SK-MEL-5 (cell line): ENCODE data around the gene ACAD8. TPM values are rescaled to one million over a fixed set of nuclear protein-coding genes. Genes with fewer than 3 reads are reported as not detected.
"Not testable (repeated sequence)": the region's sequence is repeated elsewhere in the genome, so short reads cannot be mapped to it uniquely, and the experiment has no call there.

Experiments
- DNase-seq: peaks from one replicate; pipeline ENCODE4 v3.0.0-alpha.2; 2016; ENCODE audit warnings: low read depth, low spot score
- in situ Hi-C: cut with HindIII; loops from 2 replicates; pipeline ENCODE4 v1.10.0; 2016; ENCODE audit warnings: low sequenced_read_pairs, high pct_unique_total_duplicates, low pct_unique_long_range_greater_than_20kb
- total RNA-seq: library from RNA; depleted of rRNA; stranded (reverse); fragments of >200 nt; shearing (Covaris generic); gene quantifications from 2 replicates; pipeline ENCODE4 v1.2.3, GENCODE V29; 2014

ACAD8 gene
- total RNA-seq, 1 experiment from 2014 or later, result 14.5 TPM

DNA sequence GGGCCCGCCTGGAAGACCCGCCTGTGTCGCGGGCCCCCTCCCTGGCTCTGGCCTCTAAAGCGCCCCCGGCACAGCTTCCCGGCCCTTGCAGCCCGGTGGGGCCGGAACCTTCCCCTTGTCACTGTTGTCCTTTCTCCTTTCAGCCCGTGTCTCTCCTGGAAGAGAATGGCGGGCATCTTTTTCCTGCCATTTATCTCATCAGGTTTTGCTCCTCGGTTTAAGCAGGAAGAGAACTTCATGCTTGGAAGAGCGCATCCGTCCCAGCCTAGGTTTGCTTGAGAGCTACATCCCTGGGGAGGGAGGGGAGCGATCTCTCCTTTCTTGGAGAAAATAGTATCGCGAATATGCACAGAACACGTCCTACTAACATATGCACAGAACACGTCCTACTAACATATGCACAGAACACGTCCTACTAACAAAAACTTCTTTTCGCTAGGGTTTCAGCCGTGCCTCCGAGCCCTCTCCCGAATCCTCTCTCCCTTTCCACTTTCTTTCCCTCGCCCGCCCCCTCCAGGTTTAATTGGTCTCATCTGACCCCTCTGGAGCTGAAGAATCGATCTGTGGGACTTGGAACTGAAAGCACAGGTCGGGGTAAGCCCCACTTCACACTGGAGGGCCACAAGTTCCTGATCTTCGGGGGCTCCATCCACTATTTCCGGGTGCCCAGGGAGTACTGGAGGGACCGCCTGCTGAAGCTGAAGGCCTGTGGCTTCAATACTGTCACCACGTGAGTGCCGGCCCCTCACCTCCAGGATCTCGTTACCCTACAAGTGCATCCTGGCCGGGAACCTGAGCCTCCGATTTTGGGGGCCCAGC, 24.0 kb downstream of the ACAD8 start:
- no peak for DNase-seq
- in situ Hi-C loops, result no loop called here

- in situ Hi-C loops, result no loop called here
- no peak for DNase-seq
These were observed 25.0 kb downstream of the ACAD8 start for GRCh38 chr11:134278356-134278755.

DNA sequence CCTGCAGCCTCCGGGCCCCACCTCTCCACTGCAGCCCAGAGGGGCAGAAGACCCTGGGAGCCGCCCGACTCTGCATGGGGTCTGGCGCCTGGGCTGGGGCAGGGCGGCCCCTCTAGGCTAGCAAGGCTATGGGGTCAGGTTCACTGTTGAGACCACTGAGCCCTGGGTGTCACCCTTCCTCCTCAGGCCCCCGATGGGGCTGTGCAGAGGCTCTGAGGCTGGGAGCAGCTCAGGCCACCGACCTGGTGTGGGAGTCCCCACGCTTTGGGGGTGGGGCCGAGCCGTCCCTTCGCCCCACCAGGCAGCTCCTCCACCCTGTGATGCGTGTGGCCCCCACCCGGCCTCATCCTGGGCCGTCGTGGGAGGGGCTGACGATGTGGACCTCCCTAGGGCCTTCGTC, 28.3 kb downstream of the ACAD8 start:
- DNase-seq, in situ Hi-C loops: not testable (repeated sequence)

DNA sequence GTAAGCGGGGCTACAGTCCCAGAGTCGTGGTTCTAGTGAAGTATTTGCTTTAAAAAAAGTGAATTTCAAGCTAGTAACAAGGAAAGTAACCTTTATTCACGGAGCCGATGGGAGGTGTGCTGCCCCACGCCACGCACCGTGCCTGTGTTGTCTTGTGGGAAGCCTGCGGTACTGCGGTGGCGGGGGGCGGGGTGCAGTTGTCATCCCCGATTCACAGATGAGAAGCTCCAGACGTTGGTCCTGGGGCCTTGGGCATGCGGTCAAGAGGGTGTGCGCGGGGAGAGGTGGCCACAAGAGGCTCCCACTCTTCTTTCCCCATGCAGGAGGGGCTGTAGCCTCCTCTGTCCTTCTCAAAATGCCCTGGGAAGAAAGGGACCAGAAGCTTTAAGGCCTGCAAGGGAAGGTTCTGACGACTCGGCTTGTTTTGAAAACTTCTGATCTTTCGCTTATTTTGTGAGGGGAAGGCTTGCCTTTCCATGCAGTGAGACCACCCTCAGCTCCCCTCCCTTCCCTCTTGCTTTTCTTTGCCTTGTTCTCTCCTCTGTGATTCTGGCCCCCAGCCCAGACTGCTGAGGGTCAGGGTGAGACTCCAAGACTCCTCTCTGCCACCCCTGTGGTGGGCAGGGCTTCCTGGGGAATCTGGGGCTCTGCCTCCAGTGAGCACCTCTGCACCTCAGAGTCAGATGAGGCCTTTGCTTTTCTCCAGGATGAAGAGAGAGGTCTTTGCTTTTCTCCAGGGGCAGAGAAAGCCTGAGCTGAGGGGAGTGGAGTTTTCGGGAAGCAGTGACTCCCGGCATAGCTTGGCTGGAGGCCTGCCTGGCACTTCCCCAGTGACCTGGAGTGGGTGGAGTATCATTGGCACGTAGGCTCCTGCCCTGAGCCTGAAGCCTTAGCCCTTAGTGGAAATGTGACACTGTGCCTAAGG, 29.0 kb downstream of the ACAD8 start:
- in situ Hi-C loops, result no loop called here
- DNase-seq, result no peak

- in situ Hi-C loops, result no loop called here
- no peak for DNase-seq
These were observed 30.3 kb downstream of the ACAD8 start for GRCh38 chr11:134283461-134284230.

GRCh38 chr11:134284349-134284748, 31.0 kb downstream of the ACAD8 start:
- DNase-seq, in situ Hi-C loops: not testable (repeated sequence)

DNA sequence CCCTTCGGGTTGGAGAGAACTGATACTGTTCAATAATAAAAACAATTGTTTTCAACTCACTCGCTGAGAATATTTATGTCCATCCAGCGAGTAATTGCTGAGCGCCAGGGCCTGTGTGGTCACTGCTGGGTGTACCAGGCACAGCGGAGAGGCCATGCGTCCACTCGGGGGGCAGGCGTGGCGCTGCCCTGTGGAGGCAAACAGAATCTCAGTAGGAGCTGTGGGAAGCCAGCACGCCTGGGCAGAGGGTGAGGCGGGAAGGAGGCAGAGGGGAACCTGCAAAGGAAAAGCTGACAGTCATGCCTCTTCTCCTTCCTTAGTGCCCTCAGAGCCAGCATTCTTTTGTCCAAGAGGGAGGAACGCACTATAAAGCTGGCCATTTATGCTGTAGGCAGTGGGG, 34.2 kb downstream of the ACAD8 start:
- no peak for DNase-seq
- in situ Hi-C loops, result no loop called here

GRCh38 chr11:134288486-134288885, 35.1 kb downstream of the ACAD8 start:
- in situ Hi-C loops, result no loop called here
- DNase-seq, result no peak

- in situ Hi-C loops, result no loop called here
- no peak for DNase-seq
These were observed 35.8 kb downstream of the ACAD8 start for GRCh38 chr11:134289167-134289566.

DNA sequence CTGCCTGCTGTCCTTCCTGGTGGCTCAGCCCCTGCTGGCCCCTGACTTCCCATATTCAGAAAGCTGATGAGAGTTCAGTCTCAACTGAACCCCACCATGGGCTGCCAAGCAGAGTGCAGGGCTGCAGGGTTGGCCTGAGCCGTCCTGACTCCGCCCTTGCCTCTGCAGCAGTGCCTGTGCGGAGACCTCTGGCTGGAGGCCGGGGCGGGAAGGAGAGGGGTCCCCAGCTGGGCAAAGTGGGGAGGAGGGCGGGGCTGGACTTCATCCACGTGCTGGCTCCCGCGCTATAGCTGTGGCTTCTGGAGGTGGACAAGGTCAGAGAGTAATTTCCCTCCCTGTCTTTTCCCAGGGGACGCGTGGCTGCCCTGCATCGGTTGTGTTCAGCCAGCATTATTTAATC, 36.4 kb downstream of the ACAD8 start:
- no peak for DNase-seq
- in situ Hi-C loops, result no loop called here

DNA sequence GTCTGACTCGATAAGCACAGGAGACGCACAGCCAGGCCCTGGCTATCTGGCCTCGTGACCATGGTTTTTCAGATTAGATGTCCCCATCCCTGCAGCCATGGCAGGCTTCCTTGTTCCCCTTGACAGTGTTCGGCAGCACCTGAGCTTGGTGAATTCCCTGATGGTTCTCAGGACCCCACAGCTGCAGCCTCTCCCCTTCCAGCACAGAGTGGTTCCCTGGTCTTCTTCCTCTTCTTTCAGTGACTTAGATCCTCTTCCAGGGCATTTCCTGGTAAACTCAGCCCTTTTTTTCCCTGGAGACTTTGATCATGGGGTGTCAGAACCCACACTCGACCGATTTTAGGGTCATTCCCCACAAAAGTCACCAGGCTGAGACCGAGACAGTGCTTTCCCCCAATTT, 37.3 kb downstream of the ACAD8 start:
- in situ Hi-C loops, result no loop called here
- DNase-seq, result no peak

- in situ Hi-C loops, result no loop called here
- no peak for DNase-seq
These were observed 37.8 kb downstream of the ACAD8 start for GRCh38 chr11:134291196-134291595.

- in situ Hi-C loops, result no loop called here
- DNase-seq, result no peak
These were observed 39.3 kb downstream of the ACAD8 start for GRCh38 chr11:134292661-134293060.

DNA sequence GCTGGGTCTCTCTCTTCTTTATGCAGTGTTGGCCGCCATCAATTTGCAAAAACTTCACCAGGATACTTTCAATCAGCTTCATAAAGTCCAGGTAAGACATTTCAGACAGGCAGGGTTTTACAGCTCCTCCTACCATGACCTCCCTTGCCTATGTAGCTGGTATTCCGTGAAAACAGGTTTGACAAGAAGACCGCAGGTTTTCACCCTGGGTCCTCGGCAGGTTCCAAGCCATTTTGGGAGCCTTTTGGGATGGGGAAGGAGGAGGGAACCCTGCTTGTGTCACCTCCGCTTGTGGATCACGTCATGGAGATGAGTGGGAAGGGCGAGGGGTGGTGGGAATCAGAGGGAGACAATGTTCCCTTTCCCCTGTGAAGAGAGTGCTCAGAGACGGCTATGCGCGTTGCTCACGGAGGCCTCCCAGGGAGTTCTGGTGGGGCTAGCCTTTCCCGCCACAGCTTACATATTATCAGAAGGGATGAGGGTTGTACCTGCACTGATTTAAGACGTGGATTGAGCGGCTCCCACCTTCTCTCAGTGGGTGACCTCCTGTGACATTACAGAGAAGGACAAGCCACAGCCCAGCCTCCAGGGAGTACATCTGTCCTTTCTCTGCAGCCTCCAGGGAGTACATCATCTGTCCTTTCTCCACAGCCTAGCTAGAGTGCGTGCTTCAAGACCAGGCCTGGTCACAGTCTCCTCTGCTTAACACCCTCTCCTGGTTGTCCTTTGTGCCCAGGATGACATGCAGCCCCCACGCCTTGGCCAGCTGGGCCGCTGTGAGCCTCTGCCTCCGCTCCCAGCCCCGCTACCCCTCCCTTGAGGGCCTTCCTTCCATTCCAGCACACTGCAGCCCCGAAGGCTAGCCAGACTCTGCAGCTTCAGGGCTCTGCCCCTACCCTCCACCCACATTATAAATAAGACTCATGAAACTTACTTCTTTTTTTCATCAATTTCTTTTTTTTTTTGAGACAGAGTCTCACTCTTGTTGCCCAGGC, 40.0 kb downstream of the ACAD8 start:
- in situ Hi-C loops, result no loop called here
- no peak for DNase-seq

DNA sequence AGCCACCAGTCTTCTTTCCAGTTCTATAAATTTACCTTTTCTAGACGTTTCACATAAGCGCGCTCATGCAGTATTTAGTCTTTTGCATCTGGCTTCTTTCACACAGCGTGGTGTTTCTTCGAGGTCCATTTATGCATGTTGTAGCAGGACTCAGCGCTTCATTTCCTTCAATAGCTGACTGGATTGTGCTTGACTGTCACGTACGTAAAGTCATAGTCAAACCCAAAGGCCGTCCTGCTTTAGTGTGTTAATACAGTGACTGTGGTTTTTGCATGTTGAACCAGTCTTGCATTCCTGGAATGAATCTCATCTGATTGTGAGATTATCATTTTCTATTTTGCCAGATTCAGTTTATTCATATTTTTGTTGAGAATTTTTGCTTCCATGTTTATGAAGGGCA, 41.3 kb downstream of the ACAD8 start:
- in situ Hi-C loops, result no loop called here
- DNase-seq, result no peak

DNA sequence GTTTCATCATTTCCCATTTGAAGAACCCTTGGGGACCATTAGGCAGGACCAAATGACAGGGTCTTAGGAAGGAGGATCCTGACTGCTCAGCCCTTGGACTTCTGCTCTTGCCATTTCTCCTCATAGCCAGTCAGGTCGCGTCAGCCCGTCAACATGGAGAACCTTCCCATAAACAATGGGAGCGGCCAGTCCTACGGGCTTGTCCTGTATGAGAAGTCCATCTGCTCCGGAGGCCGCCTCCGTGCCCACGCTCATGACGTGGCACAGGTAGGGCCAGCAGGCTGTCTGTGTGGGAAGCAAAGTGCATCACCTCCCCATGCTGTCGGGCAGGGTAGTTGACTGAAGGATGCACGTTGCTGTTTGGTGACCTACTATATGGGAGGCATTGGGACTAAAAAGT, 58.9 kb downstream of the ACAD8 start:
- in situ Hi-C loops, result no loop called here
- DNase-seq, result no peak

- in situ Hi-C loops, result no loop called here
- no peak for DNase-seq
These were observed 59.4 kb downstream of the ACAD8 start for GRCh38 chr11:134312807-134313206.
